ENCODE measurements around the gene IMMP2L.

DNA sequence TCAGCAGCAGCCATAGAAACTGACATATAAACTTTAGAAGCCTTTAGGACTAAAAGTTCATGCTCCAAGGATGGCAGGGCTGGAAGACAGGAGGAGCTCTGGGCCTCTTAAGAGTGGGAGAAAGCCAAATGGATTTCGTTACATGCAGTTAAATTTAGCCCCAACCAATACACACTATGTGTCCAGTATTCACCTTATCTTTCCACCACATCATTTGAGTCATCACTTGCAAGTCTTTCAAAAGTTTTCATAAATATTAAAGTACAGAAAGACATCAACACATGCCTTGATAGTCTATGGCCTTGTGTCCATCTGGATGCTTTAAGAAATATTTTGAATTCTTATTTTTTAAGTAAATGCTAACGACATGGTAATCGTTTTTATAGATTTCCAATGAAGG is 863.7 kb downstream of the IMMP2L start:
- no peak for TF ChIP-seq SIN3A (IDR thresholded peaks at IDR 0.05; ENCODE audit: borderline replicate concordance, insufficient read depth, low read length)
- TF ChIP-seq, protein P1, sequence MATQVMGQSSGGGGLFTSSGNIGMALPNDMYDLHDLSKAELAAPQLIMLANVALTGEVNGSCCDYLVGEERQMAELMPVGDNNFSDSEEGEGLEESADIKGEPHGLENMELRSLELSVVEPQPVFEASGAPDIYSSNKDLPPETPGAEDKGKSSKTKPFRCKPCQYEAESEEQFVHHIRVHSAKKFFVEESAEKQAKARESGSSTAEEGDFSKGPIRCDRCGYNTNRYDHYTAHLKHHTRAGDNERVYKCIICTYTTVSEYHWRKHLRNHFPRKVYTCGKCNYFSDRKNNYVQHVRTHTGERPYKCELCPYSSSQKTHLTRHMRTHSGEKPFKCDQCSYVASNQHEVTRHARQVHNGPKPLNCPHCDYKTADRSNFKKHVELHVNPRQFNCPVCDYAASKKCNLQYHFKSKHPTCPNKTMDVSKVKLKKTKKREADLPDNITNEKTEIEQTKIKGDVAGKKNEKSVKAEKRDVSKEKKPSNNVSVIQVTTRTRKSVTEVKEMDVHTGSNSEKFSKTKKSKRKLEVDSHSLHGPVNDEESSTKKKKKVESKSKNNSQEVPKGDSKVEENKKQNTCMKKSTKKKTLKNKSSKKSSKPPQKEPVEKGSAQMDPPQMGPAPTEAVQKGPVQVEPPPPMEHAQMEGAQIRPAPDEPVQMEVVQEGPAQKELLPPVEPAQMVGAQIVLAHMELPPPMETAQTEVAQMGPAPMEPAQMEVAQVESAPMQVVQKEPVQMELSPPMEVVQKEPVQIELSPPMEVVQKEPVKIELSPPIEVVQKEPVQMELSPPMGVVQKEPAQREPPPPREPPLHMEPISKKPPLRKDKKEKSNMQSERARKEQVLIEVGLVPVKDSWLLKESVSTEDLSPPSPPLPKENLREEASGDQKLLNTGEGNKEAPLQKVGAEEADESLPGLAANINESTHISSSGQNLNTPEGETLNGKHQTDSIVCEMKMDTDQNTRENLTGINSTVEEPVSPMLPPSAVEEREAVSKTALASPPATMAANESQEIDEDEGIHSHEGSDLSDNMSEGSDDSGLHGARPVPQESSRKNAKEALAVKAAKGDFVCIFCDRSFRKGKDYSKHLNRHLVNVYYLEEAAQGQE (IDR thresholded peaks at IDR 0.05; ENCODE audit: insufficient read depth in 1 of 2, low read depth in 2 of 2, low read length in 2 of 2) = no peak
- TF ChIP-seq TAF1 (IDR thresholded peaks at IDR 0.05; ENCODE audit: borderline replicate concordance, insufficient read depth, low read length) = no peak
- no peak for TF ChIP-seq POLR2AphosphoS5 (IDR thresholded peaks at IDR 0.05; ENCODE audit: low read depth, low read length)
